WERI-Rb-1 (cell line): ENCODE measurements around the gene ANKFN1.

ENCODE experiments used
- DNase-seq: peaks from one replicate; pipeline ENCODE4 v3.0.0-alpha.2; 2020
- H3K27ac ChIP-seq: fragments of 250-450 bp; sonication (Bioruptor Pico); 2 replicates; pipeline ENCODE4 v1.5.1; 2020; ENCODE audit warnings: mild to moderate bottlenecking, moderate library complexity
- H3K27me3 ChIP-seq: fragments of 250-450 bp; sonication (Bioruptor Pico); 2 replicates; pipeline ENCODE4 v1.5.1; 2021; ENCODE audit warnings: mild to moderate bottlenecking, low read depth, moderate library complexity; ENCODE audit not compliant: insufficient read depth, severe bottlenecking
- H3K36me3 ChIP-seq: fragments of 250-450 bp; sonication (Bioruptor Pico); 2 replicates; pipeline ENCODE4 v1.5.1; 2020; ENCODE audit warnings: mild to moderate bottlenecking, moderate library complexity
- H3K4me3 ChIP-seq: 2 replicates; pipeline ENCODE4 v1.5.1; 2011; ENCODE audit warnings: low read depth, mild to moderate bottlenecking, control low read depth, low read length
- H3K9me3 ChIP-seq: fragments of 250-450 bp; sonication (Bioruptor Pico); 2 replicates; pipeline ENCODE4 v1.5.1; 2021; ENCODE audit warnings: mild to moderate bottlenecking, moderate library complexity; ENCODE audit not compliant: severe bottlenecking
- CTCF ChIP-seq: IDR thresholded peaks from 2 replicates; pipeline ENCODE4 v1.5.1; 2011; ENCODE audit warnings: low read depth, mild to moderate bottlenecking, control low read depth, inconsistent platforms, low read length

Gene ANKFN1

GRCh38 chr17:56136301-56136700 lies 17.0 kb upstream of the ANKFN1 start:
- H3K36me3 ChIP-seq, result no peaks in the 10 kb centered on the region
- no peak overlapping the region for H3K27ac ChIP-seq
- no peaks in the 10 kb centered on the region for H3K9me3 ChIP-seq
- no peak for TF ChIP-seq CTCF
- no peaks in the 10 kb centered on the region for H3K27me3 ChIP-seq
- no peak overlapping the region for H3K4me3 ChIP-seq
- DNase-seq, result no peak

GRCh38 chr17:56141046-56141839 lies 12.0 kb upstream of the ANKFN1 start:
- Histone ChIP-seq H3K27me3 (no peaks in the 10 kb centered on the region), H3K27ac (no peak overlapping the region), H3K36me3 (no peaks in the 10 kb centered on the region), H3K4me3 (no peak overlapping the region), H3K9me3 (peaks cover 5% of the 10 kb centered on the region)
- no peak for DNase-seq
- TF ChIP-seq CTCF, result no peak

- no peak for TF ChIP-seq CTCF
- H3K27ac ChIP-seq, result no peak overlapping the region
- peaks cover 9% of the 10 kb centered on the region for H3K9me3 ChIP-seq
- H3K4me3 ChIP-seq, result no peak overlapping the region
- no peaks in the 10 kb centered on the region for H3K27me3 ChIP-seq
- DNase-seq, result no peak
- H3K36me3 ChIP-seq, result no peaks in the 10 kb centered on the region
These were observed 10.9 kb upstream of the ANKFN1 start for GRCh38 chr17:56142325-56142724.

- Histone ChIP-seq H3K4me3 (no peak overlapping the region), H3K9me3 (peaks cover 9% of the 10 kb centered on the region), H3K36me3 (no peaks in the 10 kb centered on the region), H3K27me3 (no peaks in the 10 kb centered on the region), H3K27ac (no peak overlapping the region)
- no peak for DNase-seq
- TF ChIP-seq CTCF, result no peak
These were observed 10.5 kb upstream of the ANKFN1 start for GRCh38 chr17:56142781-56143180.

- DNase-seq, result no peak
- Histone ChIP-seq H3K27me3 (no peaks in the 10 kb centered on the region), H3K36me3 (no peaks in the 10 kb centered on the region), H3K4me3 (no peak overlapping the region), H3K9me3 (peaks cover 9% of the 10 kb centered on the region), H3K27ac (no peak overlapping the region)
- no peak for TF ChIP-seq CTCF
These were observed 9.1 kb upstream of the ANKFN1 start for GRCh38 chr17:56144223-56144622.

- DNase-seq, result no peak
- Histone ChIP-seq H3K27me3 (no peaks in the 10 kb centered on the region), H3K4me3 (no peak overlapping the region), H3K27ac (no peak overlapping the region), H3K36me3 (no peaks in the 10 kb centered on the region), H3K9me3 (peaks cover 9% of the 10 kb centered on the region)
- TF ChIP-seq CTCF, result no peak
These were observed 6.7 kb upstream of the ANKFN1 start for GRCh38 chr17:56146534-56146933.
